ENCODE results near the gene KCNG2. TPM values are rescaled to one million over a fixed set of nuclear protein-coding genes. Genes with fewer than 3 reads are reported as not detected.

Gene KCNG2
- total and polyA plus RNA-seq, 2 of the 4 experiments (the other 2 are of a cell fraction): not detected

DNA sequence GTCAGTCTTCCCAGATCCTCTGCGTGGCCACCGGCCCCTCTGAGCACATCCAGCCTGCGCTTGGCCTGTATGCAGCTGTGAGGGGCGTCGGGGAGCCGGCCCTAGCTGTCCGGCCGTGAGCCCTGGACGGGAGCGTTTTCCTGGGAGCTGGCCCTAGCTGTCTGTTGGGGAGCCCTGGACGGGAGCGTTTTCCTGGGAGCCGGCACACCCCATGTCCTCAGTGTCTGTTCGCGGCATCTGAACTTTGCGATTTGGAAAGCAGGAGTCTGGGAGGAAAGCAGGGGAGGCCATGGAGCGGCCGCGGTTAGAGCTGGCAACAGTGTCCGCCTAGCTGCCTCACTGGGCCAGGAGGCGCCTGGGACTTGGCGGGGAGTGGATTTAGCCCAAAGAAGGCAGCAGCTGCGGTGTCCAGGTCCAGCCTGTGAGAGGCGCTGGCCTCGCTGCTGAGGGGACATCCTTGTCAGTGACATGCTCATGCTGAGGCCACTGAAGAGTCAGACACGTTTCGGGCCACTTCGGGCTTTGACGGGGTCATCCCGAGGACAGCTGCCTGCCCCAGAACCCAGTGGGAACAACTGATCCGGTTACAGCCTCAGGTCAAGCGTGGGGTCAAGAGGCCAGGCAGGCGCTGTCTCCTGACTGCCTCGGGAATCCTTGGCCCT is 75.8 kb downstream of the KCNG2 start (continued):
- TF ChIP-seq, protein P1, sequence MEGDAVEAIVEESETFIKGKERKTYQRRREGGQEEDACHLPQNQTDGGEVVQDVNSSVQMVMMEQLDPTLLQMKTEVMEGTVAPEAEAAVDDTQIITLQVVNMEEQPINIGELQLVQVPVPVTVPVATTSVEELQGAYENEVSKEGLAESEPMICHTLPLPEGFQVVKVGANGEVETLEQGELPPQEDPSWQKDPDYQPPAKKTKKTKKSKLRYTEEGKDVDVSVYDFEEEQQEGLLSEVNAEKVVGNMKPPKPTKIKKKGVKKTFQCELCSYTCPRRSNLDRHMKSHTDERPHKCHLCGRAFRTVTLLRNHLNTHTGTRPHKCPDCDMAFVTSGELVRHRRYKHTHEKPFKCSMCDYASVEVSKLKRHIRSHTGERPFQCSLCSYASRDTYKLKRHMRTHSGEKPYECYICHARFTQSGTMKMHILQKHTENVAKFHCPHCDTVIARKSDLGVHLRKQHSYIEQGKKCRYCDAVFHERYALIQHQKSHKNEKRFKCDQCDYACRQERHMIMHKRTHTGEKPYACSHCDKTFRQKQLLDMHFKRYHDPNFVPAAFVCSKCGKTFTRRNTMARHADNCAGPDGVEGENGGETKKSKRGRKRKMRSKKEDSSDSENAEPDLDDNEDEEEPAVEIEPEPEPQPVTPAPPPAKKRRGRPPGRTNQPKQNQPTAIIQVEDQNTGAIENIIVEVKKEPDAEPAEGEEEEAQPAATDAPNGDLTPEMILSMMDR (conservative IDR thresholded peaks at IDR 0.05; ENCODE audit: low read depth, low read length): no peak
- TF ChIP-seq, protein P2, sequence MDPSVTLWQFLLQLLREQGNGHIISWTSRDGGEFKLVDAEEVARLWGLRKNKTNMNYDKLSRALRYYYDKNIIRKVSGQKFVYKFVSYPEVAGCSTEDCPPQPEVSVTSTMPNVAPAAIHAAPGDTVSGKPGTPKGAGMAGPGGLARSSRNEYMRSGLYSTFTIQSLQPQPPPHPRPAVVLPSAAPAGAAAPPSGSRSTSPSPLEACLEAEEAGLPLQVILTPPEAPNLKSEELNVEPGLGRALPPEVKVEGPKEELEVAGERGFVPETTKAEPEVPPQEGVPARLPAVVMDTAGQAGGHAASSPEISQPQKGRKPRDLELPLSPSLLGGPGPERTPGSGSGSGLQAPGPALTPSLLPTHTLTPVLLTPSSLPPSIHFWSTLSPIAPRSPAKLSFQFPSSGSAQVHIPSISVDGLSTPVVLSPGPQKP (IDR thresholded peaks at IDR 0.05; ENCODE audit: borderline replicate concordance, low read depth, low read length): no peak
- TF ChIP-seq MAFK (IDR thresholded peaks at IDR 0.05; ENCODE audit: low read depth, low read length): no peak

Measured in IMR-90 (cell line).